ENCODE results near the gene HABP2. TPM values are rescaled to one million over a fixed set of nuclear protein-coding genes. Genes with fewer than 3 reads are reported as not detected.

HABP2 gene
- total RNA-seq, 1 donor from 2014 or later: not detected

DNA sequence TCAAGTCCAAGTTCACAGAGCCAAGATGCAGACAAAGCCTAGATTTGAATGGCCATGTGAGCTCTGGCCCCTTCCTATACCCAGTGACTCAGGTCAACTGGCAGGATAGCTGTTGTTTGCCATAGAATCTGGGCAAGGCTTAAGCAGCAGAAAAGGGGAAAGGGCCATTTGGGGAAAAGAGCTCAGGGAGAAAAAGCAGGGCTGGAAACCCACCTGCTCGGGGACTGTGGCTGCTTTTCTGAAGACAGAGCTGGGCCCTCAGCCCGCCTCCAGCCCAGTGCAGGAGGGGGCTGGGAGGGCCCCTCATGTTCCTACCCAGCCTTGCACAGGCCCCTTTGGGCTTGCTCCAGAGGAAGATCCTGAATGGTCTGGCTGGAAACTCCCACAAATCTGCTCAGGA, 32.6 kb upstream of the HABP2 start:
- no peak overlapping the region for H3K4me3 Mint-ChIP-seq (ENCODE audit: low read depth)
- H3K9me3 Mint-ChIP-seq: no peaks in the 10 kb centered on the region
- no peaks in the 10 kb centered on the region for H3K36me3 Mint-ChIP-seq (ENCODE audit: low read depth)
- no peaks in the 10 kb centered on the region for H3K4me1 Mint-ChIP-seq (ENCODE audit: low read depth)
- DNase-seq (ENCODE audit: low spot score): no peak
- H3K27me3 Mint-ChIP-seq (ENCODE audit: low read depth): peaks cover 4% of the 10 kb centered on the region
- intact Hi-C loops (cut with micrococcal nuclease): no loop called here
- H3K27ac Mint-ChIP-seq: no peak overlapping the region

DNA sequence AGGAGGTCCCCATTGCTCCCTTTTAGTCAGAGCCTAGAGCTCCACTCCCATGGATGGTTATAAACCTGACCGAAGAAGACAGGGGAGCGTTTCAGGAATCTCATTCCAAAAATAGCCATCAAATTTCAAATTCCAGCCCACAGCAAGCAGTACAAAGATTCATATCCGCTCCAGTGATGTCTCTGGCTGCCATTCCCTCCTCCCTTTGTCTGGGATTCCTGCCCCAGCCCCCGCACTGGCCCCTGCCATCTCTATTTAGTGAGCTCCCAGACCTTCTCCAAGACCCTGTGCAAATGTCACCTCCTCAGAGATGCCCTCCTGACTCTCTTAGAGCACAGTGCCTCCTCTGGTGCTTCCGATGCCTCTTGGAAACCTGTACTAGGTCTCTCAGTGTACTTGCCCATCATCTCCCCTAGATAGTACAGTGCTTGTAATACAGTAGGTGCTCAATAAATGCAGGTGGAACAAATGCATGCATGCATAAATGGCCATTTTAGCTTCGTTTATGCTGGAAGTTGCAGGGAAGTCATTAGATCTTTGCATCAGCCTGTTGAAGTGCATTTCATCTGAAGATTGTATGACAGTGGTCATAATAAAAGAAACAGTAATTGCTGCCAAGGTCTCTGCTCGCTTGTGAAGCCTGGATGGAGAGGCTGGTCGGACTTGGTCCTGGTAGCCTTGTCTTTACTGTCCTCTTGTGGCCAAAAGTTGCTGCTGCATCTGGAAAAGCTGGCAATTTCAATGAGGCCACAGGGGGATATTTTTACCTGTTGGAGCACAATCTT, 32.0 kb upstream of the HABP2 start:
- Mint-ChIP-seq H3K4me3 (ENCODE audit: low read depth) (no peak overlapping the region), H3K9me3 (no peaks in the 10 kb centered on the region), H3K4me1 (ENCODE audit: low read depth) (no peaks in the 10 kb centered on the region), H3K27me3 (ENCODE audit: low read depth) (peaks cover 4% of the 10 kb centered on the region), H3K36me3 (ENCODE audit: low read depth) (no peaks in the 10 kb centered on the region), H3K27ac (no peak overlapping the region)
- intact Hi-C loops (cut with micrococcal nuclease): no loop called here
- no peak for DNase-seq (ENCODE audit: low spot score)

DNA sequence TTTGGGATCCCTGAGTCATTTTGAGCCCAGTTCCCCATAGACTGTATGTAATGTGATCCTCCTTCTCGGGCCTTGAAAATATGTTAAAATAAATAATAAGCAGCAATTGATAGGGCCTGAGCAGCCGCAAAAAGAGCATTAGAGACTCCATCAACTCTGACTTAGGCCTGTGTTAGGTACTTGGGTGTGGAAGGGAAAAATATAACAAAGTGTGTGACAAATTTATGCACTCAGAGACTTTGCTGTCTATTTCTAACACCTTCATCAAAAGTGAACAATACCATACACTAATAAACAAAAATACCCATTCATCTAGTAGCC, 31.4 kb upstream of the HABP2 start:
- Mint-ChIP-seq H3K4me1 (ENCODE audit: low read depth) (no peaks in the 10 kb centered on the region), H3K27ac (no peak overlapping the region), H3K9me3 (no peaks in the 10 kb centered on the region), H3K36me3 (ENCODE audit: low read depth) (no peaks in the 10 kb centered on the region), H3K4me3 (ENCODE audit: low read depth) (no peak overlapping the region), H3K27me3 (ENCODE audit: low read depth) (peaks cover 4% of the 10 kb centered on the region)
- intact Hi-C loops (cut with micrococcal nuclease): no loop called here
- no peak for DNase-seq (ENCODE audit: low spot score)

DNA sequence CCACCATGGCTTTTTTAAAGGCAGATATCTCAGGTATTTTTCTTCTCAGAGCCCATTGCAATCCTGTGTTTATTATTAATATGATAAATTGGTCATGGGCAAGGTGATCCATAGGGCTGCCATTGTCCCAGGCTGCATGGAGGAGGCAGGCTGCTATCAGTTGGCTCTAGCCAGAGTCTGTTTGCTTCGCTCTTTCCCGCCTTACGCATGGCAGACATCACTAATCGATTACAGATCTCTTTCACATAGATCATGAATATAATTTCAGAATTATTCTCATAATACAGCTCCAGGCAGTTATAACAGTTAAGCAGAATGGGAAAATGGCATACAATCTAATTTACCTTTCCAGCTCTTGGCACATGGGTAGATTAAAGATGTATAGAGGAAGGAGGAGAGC, 30.4 kb upstream of the HABP2 start:
- Mint-ChIP-seq H3K4me3 (ENCODE audit: low read depth) (no peak overlapping the region), H3K36me3 (ENCODE audit: low read depth) (no peaks in the 10 kb centered on the region), H3K27me3 (ENCODE audit: low read depth) (peaks cover 4% of the 10 kb centered on the region), H3K4me1 (ENCODE audit: low read depth) (no peaks in the 10 kb centered on the region), H3K27ac (no peak overlapping the region), H3K9me3 (no peaks in the 10 kb centered on the region)
- intact Hi-C loops (cut with micrococcal nuclease): no loop called here
- no peak for DNase-seq (ENCODE audit: low spot score)

DNA sequence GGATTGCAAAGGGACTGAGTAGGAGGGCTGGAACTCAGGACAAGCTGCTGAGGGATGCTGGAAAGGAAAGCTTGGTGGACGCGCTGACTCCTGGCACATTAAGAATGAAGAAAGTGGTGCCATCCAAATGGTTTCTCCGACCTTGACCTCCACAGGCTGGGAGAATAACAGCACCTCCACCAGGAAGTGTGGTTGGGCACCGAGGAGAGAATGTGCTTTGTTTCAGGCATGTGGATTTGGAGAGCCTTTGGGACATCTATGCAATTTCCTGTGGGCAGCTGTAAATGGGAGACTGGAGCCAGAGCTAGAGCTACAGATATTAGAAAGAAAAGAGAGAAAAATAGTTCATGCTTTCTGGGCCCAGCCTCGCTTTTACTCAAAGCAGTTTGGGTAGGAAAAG, 29.8 kb upstream of the HABP2 start:
- Mint-ChIP-seq H3K36me3 (ENCODE audit: low read depth) (no peaks in the 10 kb centered on the region), H3K9me3 (no peaks in the 10 kb centered on the region), H3K27me3 (ENCODE audit: low read depth) (peaks cover 4% of the 10 kb centered on the region), H3K27ac (no peak overlapping the region), H3K4me1 (ENCODE audit: low read depth) (no peaks in the 10 kb centered on the region), H3K4me3 (ENCODE audit: low read depth) (no peak overlapping the region)
- DNase-seq (ENCODE audit: low spot score): no peak
- intact Hi-C loops (cut with micrococcal nuclease): no loop called here

DNA sequence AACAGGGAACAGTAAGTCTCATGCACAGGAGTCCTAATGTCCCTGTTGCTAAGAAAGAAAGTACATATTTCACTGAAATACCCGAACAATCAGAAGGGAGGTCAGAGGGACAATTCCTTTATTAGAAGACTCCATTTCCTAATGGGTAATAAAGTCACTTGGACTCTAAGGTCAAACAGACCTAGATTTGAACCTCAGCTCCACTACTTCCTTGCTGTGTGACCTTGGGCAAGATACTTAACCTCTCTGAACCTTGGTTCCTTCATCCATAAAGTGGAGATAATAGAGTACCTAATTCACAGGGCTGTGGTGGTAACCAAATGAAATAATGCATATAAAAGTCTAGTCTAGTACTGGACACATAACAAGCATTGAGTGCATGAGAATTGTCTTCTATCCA, 29.2 kb upstream of the HABP2 start:
- intact Hi-C loops (cut with micrococcal nuclease): no loop called here
- no peaks in the 10 kb centered on the region for H3K36me3 Mint-ChIP-seq (ENCODE audit: low read depth)
- H3K4me1 Mint-ChIP-seq (ENCODE audit: low read depth): no peaks in the 10 kb centered on the region
- H3K4me3 Mint-ChIP-seq (ENCODE audit: low read depth): no peak overlapping the region
- H3K27me3 Mint-ChIP-seq (ENCODE audit: low read depth): peaks cover 4% of the 10 kb centered on the region
- H3K9me3 Mint-ChIP-seq: no peaks in the 10 kb centered on the region
- no peak overlapping the region for H3K27ac Mint-ChIP-seq
- DNase-seq (ENCODE audit: low spot score): no peak

DNA sequence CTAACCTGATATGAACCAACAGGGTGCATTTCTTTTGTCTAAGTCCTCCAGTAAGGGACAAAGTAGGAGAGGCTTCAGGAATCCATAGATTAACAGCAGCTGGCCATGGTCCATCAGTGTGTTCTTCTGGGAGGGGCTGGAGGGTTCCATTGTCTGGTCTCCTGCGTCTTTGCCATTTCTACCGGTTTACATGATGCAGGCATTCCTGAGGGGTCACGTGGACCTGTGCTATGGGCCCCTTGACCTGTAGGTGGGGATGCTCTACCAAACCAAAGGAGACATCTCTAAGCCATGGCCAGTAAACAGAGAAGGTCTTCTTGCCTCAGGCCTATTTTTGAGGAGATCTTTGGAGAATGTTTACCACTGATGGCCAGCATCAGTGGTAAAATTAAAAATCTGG, 28.7 kb upstream of the HABP2 start:
- no peaks in the 10 kb centered on the region for H3K4me1 Mint-ChIP-seq (ENCODE audit: low read depth)
- no peak overlapping the region for H3K27ac Mint-ChIP-seq
- no peaks in the 10 kb centered on the region for H3K9me3 Mint-ChIP-seq
- no peak for DNase-seq (ENCODE audit: low spot score)
- H3K4me3 Mint-ChIP-seq (ENCODE audit: low read depth): no peak overlapping the region
- H3K27me3 Mint-ChIP-seq (ENCODE audit: low read depth): peaks cover 4% of the 10 kb centered on the region
- intact Hi-C loops (cut with micrococcal nuclease): no loop called here
- H3K36me3 Mint-ChIP-seq (ENCODE audit: low read depth): no peaks in the 10 kb centered on the region

DNA sequence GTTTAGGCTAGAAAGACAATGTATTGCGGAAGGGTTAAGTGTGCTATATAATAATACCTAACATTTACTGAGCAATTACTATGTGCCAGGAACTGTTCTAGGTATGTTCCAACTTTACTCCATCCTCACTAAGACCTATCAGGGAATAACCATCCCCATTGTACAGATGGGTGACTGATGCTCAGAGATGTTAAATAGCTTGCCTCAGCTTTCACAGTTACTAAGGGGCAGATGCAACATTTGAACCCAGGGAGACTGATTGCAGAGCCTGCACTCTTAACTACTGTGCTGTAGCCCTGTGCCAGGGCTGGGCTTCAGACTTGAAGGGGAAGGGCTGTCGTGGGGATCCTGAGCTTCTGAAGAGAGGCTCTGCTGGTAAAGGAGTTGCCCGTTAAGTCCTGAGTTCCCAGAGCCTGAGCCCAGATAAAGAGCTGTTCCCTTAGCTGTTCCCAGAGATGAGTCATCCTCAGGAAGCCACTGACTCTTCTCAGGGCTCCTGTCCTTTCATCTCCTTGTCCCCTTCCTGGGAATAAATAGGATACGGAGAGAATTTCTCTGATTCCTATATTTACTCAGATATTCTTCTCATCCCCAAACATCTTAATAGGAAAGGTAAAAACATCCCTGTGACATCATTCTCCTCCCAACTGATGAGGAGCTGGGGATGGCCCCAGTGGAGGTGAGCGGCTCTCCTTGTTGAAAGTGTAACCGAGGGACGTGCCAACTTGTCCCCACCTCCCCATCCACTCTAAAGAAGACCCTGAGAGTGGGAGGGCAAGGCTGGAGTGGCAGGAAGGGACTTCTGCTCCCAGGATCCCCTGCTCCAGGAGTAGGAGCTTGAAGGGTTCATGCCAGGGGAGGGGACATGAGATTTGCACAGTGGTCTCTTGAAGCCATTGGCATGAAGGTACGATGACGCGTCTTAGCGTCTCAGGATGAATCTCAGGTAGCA, 28.0 kb upstream of the HABP2 start:
- no peak for DNase-seq (ENCODE audit: low spot score)
- Mint-ChIP-seq H3K27me3 (ENCODE audit: low read depth) (peaks cover 4% of the 10 kb centered on the region), H3K27ac (no peak overlapping the region), H3K4me1 (ENCODE audit: low read depth) (no peaks in the 10 kb centered on the region), H3K36me3 (ENCODE audit: low read depth) (no peaks in the 10 kb centered on the region), H3K4me3 (ENCODE audit: low read depth) (no peak overlapping the region), H3K9me3 (no peaks in the 10 kb centered on the region)
- intact Hi-C loops (cut with micrococcal nuclease): no loop called here

DNA sequence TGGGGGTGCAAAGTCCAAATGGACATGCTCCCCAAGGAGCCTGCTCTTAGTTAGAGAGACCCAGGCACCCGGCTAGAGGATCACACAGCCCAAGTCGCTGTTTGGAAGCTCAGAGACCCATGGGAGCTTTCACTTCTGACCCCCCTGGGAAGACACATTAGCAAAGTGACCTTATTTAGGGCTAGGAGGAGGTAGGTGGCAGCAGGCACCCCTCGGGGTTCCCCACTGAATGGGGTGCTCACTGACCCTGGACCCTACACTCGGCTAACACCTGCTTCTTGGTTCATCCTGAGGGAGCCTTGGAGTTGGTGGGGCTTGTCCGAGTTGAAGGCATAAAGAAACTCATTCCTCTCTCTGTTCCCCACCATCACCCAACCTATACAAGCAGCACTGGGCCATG, 27.1 kb upstream of the HABP2 start:
- Mint-ChIP-seq H3K27me3 (ENCODE audit: low read depth) (peaks cover 4% of the 10 kb centered on the region), H3K4me1 (ENCODE audit: low read depth) (no peaks in the 10 kb centered on the region), H3K36me3 (ENCODE audit: low read depth) (no peaks in the 10 kb centered on the region), H3K27ac (no peak overlapping the region), H3K9me3 (no peaks in the 10 kb centered on the region), H3K4me3 (ENCODE audit: low read depth) (no peak overlapping the region)
- DNase-seq (ENCODE audit: low spot score): no peak
- intact Hi-C loops (cut with micrococcal nuclease): no loop called here

DNA sequence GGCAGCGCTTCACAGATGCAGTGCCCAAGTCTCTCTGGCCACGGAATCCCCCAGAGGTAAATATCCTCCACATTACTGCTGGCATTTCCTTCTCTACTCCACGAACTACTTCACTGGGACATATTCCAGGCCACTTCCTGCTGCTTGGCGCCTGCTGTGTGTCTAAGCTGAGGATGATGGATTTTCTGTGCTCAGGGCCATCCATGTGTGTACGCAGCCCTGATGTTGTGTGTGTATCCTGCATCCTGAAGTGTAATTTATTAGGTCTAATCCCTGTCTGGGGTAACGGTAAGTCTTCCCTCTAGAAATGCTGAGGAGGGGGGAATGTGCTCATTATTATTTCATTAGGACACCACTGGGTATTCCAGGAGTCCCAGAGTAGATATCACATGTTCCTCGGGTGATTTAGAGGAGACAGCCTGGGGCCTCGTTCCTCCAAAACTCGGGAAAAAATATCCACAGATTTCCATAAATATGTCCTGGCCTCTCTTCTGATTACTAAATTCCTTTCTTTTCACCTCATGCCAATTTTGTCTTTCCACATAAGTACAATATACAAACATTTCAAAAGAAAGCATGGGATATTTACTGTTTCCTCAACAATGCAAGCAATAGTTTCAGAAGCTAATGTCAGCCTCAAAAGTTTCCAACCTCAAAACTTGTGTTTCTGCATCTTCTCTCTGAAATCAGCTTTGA, 25.5 kb upstream of the HABP2 start:
- Mint-ChIP-seq H3K27me3 (ENCODE audit: low read depth) (no peaks in the 10 kb centered on the region), H3K4me3 (ENCODE audit: low read depth) (no peak overlapping the region), H3K36me3 (ENCODE audit: low read depth) (no peaks in the 10 kb centered on the region), H3K4me1 (ENCODE audit: low read depth) (no peaks in the 10 kb centered on the region), H3K27ac (no peak overlapping the region), H3K9me3 (no peaks in the 10 kb centered on the region)
- intact Hi-C loops (cut with micrococcal nuclease): no loop called here
- no peak for DNase-seq (ENCODE audit: low spot score)

DNA sequence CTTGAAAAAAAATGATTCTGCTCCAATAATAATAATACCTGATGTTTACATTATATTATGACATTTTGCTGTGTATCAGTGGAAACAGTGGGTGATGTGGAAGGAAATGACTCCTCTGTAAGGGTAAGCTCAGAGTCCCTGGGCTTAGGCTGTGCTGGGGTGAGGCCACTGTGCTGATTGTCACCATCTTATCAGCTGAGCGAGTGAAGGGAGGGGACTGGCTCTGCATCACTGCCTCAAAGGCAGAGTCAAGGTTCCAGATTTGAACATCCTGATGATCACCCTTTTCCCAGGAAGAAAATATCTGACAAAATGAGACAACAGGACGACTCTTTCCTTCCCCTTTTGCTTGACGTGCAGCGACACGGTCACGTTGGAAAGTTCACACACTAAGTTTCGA, 24.0 kb upstream of the HABP2 start:
- intact Hi-C loops (cut with micrococcal nuclease): no loop called here
- H3K4me3 Mint-ChIP-seq (ENCODE audit: low read depth): no peak overlapping the region
- no peak overlapping the region for H3K27ac Mint-ChIP-seq
- H3K27me3 Mint-ChIP-seq (ENCODE audit: low read depth): no peaks in the 10 kb centered on the region
- H3K4me1 Mint-ChIP-seq (ENCODE audit: low read depth): no peaks in the 10 kb centered on the region
- no peaks in the 10 kb centered on the region for H3K9me3 Mint-ChIP-seq
- DNase-seq (ENCODE audit: low spot score): no peak
- H3K36me3 Mint-ChIP-seq (ENCODE audit: low read depth): no peaks in the 10 kb centered on the region

DNA sequence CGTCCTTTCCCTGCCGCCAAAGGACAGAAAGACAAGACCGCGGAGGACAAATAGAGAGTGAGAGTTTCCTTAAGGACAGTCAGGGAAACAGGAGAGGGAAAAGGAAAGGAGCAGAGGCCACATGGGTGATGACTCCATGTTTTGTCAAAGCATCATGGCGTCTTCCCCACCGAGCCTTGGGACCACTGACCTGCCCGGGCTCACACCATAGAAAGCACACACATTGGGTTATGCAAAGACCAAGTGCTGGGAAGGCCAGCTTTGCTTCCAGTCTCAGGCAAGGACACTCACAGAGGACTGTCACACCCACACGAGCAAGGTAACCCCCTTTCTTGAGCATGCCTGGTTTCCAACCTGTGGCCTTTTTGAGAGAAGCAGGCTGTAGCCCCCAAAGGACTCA, 23.3 kb upstream of the HABP2 start:
- H3K27me3 Mint-ChIP-seq (ENCODE audit: low read depth): peaks cover 1% of the 10 kb centered on the region
- no peaks in the 10 kb centered on the region for H3K36me3 Mint-ChIP-seq (ENCODE audit: low read depth)
- H3K9me3 Mint-ChIP-seq: no peaks in the 10 kb centered on the region
- intact Hi-C loops (cut with micrococcal nuclease): no loop called here
- no peak overlapping the region for H3K27ac Mint-ChIP-seq
- no peak overlapping the region for H3K4me3 Mint-ChIP-seq (ENCODE audit: low read depth)
- no peak for DNase-seq (ENCODE audit: low spot score)
- peaks cover 4% of the 10 kb centered on the region for H3K4me1 Mint-ChIP-seq (ENCODE audit: low read depth)

DNA sequence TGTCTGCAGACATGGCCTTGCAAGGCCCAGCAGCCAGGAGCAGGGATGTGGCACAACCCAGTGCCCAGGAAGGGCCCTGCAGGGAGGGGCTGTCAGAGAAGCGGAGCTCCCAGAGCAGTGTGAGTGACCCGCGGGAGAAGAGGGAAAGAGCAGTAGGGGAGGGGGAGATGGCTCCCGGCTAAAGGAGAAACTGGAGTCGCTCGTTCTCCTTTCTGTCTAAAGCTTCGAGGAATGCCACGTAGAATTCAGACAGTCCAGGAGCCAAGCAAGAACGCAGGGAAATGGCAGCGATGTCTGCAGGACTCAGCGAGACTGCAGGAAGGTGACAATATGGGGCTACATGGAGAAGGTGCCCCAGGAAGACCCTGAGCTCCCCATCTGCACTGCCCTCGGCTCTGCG, 22.4 kb upstream of the HABP2 start:
- Mint-ChIP-seq H3K4me3 (ENCODE audit: low read depth) (no peak overlapping the region), H3K9me3 (no peaks in the 10 kb centered on the region), H3K27me3 (ENCODE audit: low read depth) (peaks cover 1% of the 10 kb centered on the region), H3K27ac (no peak overlapping the region), H3K4me1 (ENCODE audit: low read depth) (peaks cover 4% of the 10 kb centered on the region), H3K36me3 (ENCODE audit: low read depth) (no peaks in the 10 kb centered on the region)
- no peak for DNase-seq (ENCODE audit: low spot score)
- intact Hi-C loops (cut with micrococcal nuclease): no loop called here
